Activated CD4-positive, alpha-beta T cell treated with anti-CD3 and anti-CD28 coated beads, Interleukin-2, amount 50 U/mL, for 1 hour (primary cell): ENCODE results near the gene XCL1.

Source experiments
- DNase-seq: peaks from one replicate; pipeline ENCODE4 v3.0.0-alpha.2; 2020

The XCL1 gene

DNA sequence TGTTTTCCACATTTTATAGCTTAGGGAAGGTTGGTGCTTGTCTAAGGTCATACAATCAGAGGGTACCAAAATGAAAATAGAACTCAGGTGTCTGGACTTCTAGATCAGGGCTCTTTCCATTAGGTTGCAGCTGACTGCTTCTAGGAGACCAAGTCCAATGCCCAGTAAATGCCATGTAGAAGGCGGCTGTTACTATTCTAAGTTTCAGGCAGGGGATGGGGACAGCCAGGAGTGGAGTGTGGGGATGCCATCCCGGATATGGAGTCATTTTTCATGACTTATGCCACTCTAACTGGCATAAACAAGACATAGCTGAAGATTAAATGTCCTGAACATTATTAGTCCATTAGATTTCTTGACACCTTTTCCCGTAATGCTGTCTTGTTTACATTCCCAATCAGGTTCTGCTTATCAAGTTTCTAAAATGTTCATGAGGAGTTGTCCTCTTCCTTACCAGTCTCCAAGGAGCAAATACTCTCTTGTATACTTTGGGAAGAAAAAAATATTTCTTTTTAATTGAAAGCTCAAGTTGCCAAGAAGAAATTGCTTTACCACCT is 31.5 kb downstream of the XCL1 start:
- no peak for DNase-seq

DNA sequence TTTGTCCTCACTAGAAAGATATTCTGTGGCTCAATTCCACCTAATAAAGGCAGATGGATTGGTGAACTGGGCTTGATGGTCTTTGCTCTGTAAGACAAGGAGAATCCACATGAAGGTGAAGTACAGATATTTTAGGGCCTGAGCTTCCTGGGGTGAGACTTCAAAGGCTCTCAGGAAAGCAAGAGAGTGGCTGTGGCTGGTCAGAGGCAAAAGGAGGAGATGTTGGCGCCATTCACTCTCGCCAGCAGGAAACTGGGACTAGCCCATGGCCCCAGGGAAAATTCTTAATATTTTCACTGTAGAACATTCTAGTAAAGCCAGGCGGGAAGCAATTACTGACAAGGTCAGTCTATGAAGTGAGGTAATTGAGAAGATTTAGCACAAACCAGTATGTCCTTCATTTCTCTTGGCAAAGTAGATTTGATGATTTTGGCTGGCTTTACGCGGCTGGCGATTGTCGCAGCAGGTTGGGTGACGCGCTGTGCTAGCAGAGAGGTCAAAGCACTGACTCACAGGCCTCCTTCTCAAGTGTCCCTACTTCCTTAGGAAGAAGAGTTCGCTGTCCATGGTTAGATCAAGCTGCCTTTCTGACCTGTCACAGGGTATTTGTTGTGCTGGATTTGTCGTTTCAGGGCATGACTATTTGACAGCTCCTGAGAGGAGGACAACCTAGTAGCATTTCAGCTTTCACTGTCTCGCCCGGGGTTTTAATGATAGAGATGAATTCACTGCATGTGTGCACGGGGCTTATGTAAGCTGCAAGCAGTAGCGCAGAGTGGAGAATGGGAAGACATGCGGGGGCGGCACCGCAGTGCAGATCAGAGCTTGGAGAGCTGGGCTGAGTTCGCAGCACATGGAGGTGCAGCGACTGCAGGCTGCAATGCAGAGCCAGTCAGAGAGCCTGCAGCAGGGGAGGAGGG is 32.7 kb downstream of the XCL1 start:
- no peak for DNase-seq

DNA sequence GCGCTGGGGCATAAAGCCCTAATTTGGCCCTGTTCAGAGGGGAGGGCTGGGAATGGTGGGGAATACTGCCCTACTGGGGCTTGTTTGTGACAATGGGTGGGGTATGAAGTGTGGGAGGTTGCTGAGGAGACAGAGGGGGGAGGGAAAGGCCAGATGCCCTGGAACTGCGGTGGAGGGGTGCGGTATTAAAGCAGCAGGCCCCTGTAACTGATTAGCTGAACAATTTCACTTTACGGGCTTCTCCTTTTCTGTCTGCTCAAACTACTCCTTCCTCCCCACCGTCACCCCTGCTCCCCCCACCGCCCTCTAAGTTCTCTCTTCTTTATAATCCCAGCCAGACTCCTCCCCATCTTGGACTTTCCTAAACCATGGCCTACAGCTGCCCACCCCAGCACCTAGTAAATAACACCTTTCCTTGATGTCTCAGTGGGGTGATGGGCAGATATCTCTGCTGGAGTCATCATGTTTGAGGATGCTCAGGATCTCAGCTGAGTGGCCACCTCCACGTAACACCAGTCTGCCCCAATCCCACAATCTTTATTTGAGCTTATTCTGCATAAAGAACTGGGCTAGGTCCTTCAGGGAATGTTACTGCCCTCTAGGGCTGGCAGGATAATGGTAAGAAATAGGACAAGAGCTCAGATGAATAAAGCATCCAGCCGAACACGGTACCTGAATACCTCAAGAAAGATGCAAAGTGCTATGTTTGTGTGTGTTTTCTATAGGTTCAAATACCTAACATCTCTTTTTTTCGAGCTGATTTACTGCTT is 33.5 kb downstream of the XCL1 start:
- DNase-seq = no peak

DNA sequence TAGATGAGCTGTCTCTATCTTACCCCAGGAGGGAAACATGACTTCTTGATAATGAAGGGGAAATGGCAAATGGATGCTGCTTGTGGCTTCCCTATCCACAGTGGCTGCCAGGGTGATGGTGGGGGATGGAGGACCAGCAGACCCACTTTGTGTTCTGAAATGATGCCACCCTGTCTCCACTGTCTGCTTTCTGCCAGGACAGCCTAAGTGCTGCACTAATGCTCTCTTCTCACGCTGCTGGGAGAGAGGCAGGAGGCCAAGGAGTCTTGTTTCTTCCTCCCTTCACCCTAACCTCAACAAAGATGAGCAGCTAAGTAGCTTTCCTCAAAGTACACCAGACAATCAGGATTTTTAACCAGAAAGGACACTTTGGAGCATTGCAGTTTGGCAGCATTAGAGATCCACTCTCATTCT is 36.6 kb downstream of the XCL1 start:
- DNase-seq = no peak

DNA sequence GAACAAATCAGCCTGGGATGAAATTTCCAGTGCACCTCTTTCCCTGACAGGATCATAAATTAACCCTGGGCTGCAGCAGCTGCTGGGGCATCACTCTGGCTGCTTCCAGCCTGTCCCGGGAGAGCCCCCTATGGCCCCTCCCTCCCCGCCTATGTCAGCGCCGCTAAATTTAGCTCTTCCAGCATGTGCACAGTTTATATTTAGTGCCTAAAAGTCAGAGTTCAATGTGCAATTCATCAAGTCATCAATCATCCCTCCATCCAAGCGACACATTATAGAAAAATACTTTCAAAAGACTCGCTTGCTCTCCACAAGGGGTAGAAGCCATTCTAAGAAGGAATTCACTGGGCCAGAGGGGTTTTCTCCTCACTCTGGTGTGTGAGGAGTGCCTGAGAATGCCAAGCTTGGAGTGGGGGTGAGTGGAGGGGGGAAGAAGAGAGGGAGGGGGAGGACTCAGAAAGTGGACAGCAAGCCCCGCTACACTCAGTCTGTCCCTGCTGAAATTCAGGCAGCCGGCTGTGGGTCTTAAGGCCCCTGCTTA is 37.4 kb downstream of the XCL1 start:
- no peak for DNase-seq

DNA sequence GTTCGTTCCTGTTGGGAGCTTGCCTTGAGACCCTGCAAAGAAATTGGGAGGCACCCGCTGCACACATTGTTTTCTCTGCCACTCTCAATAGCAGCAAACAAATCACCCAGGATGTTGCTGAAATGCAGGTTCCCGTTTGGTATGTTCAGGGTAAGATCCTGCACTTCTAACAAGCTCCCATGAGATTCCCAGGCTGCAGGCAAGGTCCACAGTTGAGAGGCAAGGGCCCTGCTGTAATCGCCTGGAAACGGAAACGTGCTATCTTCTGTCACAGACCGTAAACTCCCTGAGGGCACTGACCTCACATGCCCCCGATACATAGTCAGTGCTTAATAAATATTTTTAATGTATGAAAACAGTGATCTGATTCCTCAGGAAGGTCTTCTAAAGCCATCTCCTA is 37.8 kb downstream of the XCL1 start:
- DNase-seq = no peak

DNA sequence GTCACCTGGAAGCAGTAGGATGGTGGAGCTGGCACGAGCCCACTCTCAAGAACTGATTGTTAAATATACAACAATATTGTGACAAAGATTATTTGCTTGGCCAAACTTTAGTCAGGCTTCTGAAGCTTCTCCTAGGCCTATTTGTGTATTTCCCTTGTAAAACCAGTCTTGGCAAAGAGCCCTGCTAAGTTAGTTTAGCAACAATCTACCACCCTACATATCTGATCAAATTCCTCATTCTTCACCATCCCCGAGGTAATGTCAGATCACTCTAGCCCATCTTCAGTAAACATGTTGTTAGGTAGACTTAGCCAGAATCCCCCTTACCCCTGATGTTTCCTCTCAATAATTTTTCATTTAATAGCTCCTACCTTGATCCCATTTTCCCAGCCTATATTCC is 39.6 kb downstream of the XCL1 start:
- no peak for DNase-seq

DNA sequence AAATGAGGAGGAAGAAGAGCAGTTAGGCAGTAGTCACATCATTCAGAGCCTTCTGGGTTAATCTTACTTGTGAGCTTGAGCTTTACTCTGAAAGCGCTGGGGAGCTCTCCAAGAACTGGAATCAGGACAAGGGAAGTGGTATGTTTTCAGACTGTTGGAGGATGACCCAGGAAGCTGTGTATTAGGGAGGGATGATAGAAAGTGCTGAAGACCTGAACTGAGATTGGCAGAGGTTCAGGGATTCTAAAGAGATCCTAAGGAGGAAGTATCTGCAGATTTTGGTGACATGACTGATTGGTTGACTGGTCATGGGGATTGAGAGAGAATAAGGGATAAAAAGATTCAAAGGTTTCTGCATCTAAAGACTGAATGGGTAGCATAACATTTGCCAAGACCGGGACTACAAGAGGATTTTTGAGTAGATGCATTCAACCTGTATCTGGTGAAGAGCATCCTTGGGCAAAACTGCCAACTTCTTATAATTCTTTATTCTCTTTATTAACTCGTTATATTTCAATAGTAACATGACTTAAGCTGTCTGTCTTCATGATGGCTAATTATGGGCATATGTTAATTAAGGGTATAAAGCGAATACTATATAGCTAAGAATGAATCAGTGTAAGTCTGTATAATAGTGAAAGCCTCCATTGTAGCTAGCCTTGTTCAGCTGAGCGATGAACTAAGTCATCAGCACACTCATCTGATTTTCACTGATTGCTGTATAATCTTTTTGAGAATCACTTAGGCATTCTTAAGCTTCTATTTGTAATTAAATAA is 41.8 kb downstream of the XCL1 start:
- DNase-seq = no peak

DNA sequence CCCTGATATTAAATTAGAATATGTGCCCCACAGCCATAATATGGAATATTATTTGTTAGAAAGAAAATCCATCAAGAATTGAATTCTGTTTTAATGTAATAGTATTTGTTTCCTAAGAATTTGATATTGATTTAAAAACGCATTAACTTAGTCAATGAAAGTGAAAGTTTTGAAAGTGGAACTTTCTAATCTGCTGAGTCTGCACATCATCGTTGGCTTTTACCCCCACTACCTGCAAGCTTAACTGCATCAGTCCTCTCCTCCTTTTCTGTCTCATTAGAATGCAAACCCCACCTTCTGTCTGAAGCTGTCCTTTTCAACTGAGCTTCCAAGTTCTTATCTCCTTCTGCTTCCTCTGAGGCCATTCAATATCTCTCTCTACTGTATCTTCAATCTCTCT is 42.5 kb downstream of the XCL1 start:
- no peak for DNase-seq

DNA sequence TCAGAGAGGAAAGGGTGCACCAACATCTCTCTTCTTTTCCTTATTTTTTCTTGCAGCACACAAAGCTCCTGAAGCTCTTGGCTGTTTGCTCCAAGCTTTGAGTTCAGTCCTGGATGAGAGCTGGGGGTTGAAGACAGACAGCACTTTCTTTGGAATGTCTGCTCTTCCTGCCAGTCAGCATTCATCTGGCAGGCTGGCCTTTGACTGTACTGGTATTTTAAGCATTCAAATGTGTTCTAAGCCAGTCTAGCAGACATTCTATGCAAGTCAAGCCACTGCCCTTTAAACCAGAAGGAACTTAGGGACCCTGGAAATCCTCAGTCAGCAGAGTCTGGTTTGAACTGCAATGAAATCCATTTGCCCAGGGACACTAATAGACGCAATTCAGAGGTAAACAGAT is 45.0 kb downstream of the XCL1 start:
- DNase-seq = no peak

DNA sequence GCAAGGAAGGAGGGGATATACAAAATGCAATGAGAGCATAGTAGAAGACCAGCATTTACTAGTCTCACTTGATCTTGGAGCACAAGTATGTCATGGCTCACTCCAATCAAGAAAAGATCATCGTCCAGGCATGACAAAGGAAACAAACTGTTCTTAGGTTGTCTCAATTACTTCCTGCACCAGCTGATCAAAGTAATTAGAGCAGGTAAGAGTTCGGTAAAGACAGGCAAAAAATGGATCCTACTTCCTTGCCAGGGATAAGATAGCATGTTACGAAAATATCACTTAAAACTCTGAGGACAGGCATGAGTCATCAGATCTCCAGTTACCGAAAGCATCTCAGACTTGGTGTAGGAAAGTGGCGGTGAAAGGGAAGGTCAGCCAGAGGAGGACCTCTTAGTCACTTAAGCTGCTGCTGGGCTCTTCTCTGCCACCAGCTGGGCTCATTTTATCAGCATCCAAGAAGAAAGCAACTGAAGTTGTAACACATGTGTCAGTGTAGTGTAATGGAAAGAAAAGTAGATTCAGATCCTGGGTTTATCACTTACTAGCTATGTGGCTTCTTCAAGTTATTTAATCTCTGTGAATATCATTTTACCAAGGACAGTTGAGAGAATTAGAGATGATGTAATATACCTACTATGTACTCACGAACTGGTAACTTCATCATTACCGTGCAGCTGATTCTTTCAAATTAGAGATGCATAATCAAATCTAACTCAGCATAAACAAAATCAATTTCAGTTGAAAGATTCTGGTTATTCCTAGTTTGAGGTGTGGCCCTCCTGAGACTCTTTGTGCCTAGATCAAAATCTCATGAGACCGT is 46.8 kb downstream of the XCL1 start:
- DNase-seq = no peak

DNA sequence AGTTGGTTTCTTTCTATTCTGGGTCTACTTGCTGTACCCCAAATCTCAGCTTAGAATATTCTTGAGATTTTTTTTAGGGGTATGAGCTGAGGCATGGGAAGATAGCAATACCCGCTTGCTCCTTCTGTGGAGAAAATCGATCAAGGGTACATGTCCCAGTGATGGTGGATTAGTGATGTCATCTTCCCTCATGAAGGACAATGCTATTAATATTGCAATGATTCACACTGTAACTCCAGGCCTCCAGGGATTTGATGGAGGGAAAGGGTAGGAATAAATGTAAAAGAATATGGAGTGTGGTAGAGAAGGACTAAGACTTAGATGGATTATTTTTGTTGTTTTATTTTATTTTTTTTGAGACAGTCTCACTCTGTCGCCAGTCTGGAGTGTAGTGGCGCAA is 47.4 kb downstream of the XCL1 start:
- DNase-seq = no peak

DNA sequence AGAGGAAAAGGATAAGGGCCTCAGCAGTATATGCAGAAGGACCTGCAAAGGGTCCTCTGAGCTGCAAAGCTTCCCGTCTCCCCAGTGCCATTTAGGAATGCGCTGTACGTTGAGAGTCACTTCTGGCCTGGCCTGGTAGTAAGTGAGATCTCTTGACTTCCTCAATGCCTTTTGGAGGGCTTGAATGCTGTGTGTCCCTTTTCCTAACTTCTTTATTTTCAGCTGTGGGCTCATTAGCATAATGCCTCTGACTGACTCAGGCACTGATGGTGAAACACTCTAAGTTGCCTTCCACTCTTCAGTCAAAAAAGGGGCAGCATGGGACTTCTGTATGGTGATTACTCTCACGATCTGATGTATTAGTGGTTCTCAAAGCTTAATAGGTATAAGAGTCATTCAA is 49.9 kb downstream of the XCL1 start:
- DNase-seq = no peak

DNA sequence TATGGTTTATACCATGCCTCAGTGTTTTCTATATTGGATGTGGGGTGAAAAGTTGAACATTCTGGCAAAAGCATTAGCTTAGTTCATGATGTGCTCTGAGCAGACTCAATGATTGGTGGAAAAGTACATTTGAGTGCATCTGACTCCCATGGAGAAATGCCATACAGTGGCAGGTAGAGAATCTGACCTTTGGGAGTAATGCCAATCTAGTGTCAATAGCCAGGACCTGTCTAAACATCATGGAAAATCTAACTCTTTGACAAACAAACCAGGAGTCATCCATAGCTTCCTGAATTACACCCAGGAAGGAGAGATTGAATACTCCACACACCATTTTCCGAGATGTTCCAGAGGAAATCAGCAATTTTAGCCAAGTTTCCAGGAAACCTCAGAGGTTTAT is 51.0 kb downstream of the XCL1 start:
- DNase-seq = no peak

DNA sequence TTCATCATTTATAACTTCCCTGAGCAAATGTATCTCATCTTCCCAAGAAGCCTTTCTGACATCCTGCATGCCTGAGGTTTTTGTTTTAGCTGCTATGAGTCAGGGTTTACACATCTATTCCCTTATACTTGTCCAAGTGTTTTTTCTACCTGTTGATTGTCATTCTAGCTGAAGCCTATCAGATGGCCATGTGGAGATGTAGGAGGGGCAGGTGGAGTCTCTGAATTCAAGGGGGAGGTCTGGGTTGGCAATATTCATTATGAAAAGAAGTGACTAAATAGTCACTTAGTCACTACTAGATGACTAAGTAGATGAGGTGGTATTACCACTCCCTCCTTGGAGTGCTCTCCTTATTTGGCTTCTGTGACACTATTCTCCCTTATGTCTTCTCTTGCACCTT is 52.4 kb downstream of the XCL1 start:
- DNase-seq = no peak

DNA sequence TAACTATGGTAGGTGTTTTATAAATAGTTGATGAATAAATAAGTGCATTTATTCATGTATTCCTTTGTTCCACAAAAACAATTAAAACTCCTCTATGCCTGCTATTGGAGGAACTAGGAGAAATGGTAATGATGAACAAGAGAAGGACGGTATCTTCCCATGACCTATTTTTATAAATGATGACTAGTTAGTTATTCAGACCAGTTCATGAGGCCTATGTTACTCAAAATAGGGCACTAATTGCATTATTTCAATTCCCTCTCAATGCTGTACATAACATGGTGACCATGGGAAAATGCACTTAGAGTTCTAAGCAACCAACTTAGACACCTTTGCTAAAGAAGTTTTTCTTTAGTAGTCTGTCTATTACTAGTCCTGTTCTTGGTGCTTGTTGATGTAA is 53.1 kb downstream of the XCL1 start:
- DNase-seq = no peak
